Urothelium cell line (cell line): ENCODE results near the gene ZPR1.

Experiments
- DNase-seq: peaks from one replicate; pipeline ENCODE4 v3.0.0; 2011; ENCODE audit warnings: low spot score, mixed read lengths
- FAIRE-seq: peaks from 2 replicates; lab custom pipeline; 2011; peaks lifted over from hg19 to GRCh38; lab: Jason Lieb, UNC

The ZPR1 gene

DNA sequence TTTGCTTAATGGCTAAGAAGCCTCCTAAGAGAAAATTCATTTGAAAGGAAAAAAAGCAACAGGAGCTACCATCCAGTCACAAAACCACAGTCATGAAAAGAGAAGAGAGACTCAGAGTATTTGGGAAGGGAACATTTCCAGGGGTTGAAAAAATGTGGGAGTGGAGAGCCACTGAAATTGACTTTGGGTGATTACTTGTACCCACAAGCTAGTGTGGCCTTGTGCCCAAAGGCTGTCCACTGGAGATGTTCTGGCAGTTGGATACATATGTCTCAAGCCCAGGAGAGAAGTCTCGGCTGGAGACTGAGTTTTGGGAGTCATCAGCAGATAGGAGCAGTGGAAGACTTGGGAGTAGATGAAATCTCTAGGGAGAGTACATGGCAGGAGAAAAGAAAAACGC, 7.0 kb upstream of the ZPR1 start:
- FAIRE-seq = no peak
- no peak for DNase-seq

DNA sequence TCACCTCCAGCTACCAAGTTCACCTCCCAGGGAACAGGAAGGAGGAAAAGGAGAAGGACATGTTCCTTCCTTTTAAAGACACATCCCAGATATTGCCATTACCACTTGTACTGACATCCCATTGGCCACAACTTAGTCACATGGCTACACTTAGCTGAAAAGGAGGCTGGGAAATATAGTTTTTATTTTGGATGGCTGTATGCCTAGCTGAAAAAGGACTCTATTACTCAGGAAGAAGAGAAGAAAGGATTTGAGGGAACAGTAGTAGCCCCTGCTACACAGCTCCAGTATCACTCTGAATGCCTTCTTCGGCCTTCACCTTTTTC, 5.9 kb upstream of the ZPR1 start:
- DNase-seq (no peak), FAIRE-seq (no peak)

DNA sequence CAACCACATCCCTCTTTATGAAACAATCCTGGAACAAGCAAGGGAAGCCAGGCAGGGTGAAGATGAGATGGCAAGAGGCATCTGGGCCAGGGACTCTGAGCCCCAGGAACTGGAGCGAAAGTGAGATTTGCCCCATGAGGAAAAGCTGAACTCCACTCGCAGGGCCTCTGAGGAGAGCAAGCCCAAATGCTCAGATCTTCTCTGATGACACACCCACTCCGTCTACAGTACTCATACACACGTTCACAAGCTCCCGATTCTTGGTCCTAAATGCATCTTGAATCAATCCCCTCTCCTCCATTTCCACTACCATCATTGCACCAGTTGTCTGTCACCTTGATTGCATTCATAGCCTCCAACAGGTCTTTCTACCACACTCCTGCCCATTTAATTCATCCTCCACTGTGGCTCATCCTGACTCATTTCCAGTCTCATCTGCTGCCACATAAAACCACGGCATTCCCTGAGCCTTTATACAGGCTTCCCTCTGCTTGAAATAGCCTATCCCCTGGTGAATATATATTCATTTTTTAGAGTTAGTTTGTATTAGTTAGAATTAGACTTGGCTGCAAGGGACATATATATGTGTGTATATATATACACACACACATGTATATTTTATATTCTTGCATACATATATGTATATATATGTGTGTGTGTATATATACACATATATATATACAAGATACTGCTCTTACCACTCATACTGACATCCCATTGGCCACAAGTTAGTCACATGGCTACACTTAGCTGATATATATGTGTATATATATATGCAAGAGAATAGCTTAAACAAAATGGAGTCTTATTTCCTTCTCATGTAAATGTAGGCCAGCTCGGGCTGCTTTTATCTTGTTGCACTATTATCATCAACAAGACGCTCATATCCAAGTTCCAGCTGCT, 5.3 kb upstream of the ZPR1 start:
- no peak for FAIRE-seq

DNA sequence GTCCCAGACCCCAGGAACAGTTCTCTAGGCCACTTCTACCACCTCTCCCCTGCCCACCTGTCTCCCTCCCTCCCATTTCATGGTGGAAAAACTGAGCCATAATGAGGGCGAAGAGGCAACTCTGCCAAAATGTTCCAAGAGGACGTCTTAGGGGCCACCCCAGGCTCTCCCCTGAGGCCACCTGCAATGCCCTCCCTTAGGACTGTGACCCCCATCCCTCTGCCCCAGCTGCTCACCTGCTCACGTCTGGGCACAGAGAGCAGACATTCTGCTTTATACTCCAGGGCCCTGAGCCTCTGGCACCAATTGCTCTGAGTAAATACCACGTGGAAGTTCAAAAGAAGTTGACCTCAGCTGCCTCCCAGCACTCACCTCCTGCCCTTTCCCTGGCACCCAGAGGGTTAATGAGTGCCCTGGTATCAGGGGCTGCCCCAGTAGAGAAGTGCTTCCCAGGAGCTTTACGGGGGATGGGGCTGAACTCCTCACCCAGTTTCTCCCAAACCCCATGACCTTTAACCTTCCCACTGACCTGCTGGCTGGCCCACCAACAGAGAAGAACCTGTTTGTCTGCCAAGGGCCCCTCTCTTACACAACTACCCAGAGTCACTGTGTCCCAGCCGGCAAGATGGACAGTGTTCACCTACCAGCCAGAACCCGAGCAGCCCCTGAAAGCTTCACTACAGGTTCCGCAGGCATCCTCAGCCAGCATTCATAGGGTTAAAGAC, 4.5 kb upstream of the ZPR1 start:
- FAIRE-seq (no peak), DNase-seq (no peak)

More for the DNA sequence above, 5.3 kb upstream of the ZPR1 start:
- peak; percentile 24 for DNase-seq

DNA sequence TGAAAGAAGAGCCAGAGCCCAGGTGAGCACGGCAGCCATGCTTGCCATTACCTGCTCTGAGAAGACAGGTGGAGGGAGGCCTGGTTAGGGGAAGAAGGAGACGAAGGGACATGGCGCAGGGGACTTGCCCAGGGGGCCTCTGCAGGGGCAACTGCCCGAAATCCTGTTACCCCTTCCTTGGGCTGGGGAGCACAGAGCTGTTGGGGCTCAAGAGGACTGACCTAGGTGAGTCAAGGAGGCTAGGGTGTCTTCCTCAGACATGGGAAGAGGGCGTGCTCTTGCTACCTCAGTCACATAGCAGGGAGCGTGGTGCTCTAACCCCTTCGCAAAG, 4.0 kb upstream of the ZPR1 start, which contains the start of gene APOA5:
TSS of gene APOA5 (minus strand) at position 67 of the 331 bp plus-strand sequence. CDS start at position 48, 19 bp downstream.
- no peak for DNase-seq
- no peak for FAIRE-seq

DNA sequence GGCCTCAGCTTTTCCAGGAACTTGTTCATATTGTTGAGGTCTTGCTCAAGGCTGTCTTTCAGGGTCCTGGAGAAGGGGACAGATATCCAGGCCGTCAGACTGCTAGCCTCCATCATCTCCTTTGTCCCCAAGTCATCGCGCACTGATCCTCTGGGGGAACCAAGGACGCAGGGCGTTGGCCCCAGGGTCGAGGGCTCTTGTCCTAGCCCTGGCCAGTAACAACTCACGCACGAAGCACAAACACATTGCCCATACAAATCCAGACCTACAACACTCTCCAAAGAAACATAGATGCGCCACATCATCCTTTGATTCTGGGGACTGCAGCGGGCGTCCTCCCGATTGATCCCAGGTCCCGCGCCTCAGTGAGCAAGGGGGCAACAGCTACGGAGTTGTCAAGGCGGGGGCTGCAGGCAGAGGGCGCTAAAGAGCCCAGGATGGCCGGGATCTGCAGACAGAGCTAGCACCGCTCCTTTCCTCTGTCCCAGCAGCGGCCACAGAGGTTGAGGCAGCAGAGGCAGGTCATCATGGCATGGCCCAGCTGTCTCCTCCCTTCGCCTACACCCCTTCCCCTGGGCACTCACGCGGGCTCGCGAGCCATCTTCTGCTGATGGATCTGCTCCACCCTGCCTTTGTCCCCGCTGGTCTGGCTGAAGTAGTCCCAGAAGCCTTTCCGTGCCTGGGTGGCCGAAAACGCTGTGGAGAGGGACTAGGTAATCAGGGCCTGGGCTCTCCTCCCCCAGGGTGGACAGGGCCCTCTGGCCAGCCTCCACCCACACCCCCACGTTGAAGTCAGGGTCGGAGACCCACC, 3.4 kb upstream of the ZPR1 start:
- no peak for FAIRE-seq
- DNase-seq = peak; percentile 64

DNA sequence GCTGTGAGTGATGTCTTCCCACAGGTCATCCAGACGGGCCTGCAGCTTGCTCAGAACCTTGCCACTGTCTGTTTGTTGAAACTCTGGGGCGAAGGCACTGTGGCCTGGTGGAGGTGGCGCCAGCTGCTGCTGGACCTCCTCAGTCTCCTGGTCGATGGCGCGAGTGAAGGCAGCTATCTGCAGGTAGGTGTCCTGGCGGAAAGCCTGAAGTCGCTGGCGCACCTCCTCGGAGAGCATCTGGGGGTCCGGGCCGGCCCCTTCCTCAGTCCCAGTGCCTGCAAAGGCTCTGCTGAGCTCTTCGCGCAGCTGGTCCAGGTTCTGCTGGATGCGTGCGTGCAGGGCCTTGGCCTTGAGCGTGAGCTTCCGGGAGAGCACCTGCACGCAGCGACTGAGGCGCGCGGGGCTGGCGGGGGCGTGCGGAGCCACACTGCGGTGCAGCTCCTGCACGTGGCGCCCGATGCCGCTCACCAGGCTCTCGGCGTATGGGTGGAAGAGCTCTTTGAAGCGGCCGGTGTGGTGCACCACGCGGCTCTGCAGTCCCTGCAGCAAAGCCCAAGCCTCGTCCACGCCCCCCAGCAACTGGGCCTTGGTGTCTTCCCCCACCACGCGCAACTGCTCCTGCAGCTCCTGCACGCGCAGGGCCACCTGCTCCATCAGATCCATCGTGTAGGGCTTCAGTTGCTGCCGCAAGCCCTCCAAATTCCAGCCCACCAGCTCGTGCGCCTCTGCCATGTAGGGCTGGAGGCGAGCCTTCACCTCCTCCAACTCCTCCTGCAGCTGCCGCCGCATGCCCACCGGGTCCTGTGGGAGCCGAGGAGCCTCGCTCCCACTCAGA, 2.6 kb upstream of the ZPR1 start:
- no peak for FAIRE-seq
- DNase-seq = no peak

DNA sequence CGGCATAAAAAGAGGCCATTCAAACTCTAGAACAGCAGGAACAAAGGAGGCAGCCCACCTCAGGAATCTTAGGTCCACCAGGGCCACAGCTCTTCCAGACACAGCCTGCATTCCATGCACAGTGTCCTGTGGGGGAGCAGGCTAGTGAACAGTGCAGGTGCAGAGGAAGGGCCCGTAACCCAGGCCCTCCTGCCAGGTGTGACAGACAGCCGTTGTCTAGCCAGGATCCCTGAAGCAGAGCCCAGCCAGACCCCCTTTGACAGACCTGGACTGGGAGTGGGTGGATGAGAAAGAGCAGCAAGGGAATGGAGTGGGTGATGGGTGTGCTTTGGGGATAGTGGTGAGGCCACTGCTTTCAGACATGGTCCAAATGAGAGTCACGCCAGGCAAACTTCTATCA, 1.2 kb upstream of the ZPR1 start:
- FAIRE-seq (no peak), DNase-seq (no peak)

DNA sequence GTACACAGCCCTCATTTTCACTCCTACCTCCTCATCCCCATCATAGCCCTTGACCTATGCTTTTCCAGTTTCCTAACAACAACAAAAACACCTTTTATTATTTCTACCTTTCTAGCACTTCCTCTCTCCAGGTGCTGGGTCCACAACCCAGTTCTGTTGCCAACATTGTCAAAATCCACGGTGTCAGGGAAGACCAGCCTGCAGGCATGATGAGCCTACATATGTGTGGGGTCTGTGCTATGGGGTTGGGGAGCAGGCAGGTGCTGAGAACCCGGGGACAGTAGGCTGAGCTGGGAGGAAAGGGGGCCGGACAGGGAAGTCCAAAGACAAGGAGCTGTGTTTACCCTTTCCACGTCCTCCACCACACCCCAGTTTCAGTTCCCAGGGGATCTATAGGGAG, 711 bp upstream of the ZPR1 start:
- FAIRE-seq = no peak
- DNase-seq = no peak

DNA sequence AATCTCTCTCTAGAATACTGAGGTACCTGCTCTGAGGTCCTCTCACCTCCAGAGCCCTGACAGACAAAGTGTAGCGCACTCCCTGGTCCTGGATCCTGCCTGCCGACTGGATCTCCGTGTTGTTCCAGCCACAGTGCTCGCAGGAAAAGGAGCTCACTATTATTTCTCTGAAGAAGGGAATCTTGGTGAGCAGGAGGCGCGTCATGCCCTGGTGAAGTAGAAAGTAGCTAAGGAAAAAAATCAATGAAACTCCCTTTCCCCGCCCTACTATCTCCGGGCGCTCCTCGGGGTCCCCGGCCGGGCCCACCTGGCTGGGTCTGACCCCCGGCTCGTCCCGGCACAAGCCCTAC, 412 bp downstream of the ZPR1 start:
- DNase-seq (no peak), FAIRE-seq (no peak)

DNA sequence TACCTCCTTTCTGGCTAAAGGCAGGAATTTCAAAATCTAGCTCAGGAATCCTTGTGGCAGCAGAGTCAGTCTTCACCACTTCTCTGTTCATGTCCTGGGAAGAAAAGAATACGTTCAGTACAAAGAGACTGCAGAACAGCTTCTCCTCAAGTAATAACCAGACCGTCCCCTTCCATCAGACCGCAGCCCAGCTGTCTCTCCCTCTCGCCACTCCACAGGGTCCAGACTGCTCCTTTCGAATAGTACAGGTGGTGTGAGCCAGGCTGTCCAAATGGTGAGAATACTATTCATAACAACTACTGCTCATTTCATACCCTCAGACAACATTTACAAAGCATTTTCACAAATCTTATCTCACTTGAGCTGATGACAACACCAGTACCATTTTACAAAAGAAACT, 857 bp downstream of the ZPR1 start:
- FAIRE-seq (no peak), DNase-seq (no peak)

DNA sequence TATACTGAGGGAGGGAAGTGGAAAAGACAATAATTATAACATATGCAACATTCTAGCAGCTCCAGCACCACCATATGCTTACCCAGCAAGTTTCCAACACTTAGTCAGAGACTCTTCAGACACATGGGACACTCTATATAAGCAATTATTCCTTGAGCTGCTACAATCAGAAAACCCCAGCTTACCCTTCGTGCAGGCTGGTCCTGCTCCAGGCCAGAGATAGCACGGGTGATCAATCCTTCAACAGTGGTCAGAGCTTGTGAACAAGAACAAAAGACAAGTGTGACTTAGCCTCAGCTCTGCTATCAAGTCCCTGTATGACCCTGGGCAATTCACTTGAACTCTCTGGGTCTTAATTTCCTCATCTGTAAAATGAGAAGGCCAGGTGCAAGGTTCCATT, 1.5 kb downstream of the ZPR1 start:
- DNase-seq = no peak
- FAIRE-seq = no peak

DNA sequence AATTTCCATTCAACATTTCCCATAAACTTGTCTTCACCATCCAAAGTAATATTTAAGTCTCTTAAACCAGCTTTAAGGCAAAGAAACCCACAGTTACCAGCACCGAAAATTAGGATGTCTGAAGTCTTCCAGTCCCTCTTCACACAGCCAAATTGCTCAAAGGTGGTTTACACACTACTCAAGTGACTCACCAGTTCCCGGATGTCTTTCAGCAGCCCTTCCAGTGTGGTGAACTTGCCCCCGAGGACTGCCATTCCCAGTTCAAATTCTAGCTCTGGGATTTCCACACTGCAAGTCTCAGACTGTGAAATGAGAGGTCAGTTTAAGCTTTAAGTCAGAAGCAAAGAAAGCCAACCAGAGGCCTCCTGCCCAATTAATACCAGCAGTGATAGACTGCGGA, 5.1 kb downstream of the ZPR1 start:
- no peak for FAIRE-seq
- no peak for DNase-seq

DNA sequence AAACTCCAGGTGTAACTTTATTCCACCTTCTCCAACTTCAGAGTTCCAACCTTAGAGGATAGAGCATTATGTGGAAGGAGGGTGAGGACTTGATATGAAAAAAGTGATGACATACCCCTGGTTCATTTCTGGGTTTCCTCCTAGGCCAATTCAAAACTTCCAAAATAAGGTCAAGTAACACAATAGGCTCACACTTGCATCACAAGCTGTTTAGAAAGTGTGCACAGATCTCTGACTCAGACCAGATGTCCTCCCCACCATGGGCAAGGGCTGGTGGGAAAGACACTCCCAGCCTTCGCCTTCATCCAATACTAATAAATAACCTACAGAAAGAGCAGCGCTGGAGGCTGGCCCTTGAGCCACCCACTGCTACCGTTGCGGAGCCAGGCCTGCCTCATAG, 9.3 kb downstream of the ZPR1 start:
- no peak for FAIRE-seq
- DNase-seq = no peak

DNA sequence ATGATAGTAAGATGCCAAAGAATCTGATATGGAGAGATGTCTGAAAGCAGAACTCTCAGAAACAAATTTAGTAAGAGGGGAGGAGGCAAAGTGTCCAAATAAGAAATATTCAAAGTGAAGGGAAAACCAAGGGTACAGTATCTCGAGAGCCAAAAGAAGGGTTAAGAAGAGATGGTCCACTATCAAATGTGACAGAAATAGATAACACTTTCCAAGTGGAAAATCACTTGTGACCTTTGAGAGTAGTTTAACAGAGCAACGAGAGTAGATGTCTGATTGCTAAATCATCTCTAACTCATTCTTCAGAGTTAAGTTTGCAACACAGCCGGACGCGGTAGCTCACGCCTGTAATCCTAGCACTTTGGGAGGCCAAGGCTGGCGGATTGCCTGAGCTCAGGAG, 10.8 kb downstream of the ZPR1 start:
- FAIRE-seq = no peak
- DNase-seq = no peak

DNA sequence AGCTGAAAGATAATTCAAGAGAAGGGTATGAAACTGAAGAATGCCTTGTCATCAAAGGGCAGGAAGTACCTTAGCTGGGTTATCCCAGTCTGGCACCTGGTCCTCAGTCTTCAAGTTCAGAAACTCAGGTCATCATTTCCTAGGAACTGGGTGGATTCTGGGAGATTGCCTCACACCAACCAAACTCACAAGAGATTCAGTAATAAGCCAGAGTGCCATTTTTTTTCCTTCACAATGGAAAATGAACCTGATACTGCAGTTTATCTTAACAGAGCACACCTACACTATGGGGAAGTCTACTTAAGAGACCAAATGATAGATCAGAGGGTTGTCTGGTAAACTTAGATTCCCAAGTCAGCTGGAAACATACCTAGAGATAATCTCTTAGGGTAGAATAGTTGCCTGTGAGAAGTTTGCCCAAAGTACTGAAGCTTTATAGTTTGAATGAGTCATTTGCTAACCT, 11.3 kb downstream of the ZPR1 start:
- no peak for FAIRE-seq
- DNase-seq = no peak

DNA sequence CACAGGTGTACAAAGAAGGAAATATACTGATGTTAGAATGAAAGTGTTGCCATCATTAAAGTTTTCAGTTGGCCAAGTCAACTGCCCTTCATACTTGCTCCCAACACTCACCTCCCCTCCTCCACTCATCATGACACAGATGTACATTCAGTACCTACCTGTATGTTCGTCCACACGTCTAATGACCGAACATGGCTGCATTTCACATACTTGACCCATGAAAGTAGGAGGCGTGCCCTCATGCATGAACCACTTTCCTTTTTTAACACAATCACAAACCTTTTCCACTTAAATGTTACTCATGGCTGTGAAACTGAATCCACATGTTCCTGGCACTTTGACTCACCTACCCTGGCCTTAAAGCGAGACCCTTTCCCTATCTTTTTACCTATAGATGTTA, 11.8 kb downstream of the ZPR1 start:
- DNase-seq (no peak), FAIRE-seq (no peak)

DNA sequence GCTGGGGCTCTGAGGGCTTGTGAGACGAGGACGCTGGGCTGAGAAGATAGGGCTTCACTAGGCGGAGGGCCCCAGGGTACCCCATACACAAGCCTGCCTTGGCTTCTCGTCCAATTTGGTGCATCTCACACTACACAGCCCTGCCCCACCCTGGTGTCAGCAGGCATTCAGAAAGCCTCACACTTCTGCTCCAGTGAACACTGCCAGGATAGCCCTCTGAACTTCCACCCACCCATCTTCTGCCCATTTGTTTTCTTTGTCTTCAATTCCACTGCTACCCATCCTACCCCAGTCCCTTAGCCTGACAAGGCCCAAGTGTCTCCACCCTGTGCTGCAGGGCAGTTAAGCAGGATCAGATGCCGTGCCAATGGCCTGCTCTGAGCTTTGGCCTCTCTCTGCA, 13.2 kb downstream of the ZPR1 start:
- FAIRE-seq (no peak), DNase-seq (no peak)

DNA sequence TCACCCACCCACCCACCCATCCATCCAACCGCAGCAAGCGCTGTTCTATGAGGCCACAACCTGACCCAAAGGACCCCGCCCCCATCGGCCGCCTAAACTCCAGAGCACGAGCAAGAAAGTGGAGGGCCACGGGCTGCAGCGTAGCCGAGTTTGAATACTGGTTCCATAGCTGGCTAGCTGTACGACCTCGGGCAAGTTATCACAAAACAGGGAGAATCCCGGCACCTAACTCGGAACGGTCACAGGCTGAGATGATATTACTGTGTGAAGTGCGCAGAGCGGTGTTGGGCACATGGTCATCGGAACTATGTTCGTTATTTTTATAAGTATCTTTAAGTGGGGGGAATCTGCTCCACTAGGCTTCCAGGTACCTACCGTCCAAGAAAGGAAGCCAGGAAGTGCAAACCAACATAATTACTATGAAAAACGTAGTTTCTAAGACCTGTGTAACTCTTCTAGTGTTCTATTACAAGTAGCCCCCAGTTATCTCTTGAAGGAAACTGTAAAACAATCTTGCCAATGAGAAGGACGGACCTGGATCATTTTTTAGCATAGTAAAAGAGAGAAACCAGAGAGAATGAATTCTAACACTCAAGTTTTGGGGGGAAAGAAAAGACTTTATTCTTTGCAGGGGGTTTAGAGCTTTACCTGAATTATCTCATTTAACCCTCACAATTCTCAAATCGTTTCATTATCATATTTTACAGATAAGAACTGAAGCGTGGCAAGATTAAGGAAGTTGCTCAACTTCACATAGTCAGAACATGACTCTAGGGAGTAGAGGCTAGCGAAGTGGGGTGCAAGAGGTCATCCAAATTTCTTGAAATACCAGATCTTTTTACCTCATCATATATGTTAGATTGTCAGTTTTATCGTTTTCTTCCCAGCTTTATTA, 14.4 kb downstream of the ZPR1 start:
- DNase-seq (no peak), FAIRE-seq (no peak)
